Measurements from ENCODE around the gene PCK1. TPM values are rescaled to one million over a fixed set of nuclear protein-coding genes. Genes with fewer than 3 reads are reported as not detected.
"Not testable (repeated sequence)": the region's sequence is repeated elsewhere in the genome, so short reads cannot be mapped to it uniquely, and the experiment has no call there.

PCK1 gene
- 0.13 TPM for total RNA-seq
- 1 to 10 TPM in 1 of 8 donors, under 1 TPM in 6, not detected in 1; 0.05 to 1.5 (median 0.20) TPM for polyA plus RNA-seq (ENCODE audit: insufficient read depth in 1 of 8, insufficient read length in 8 of 8, low replicate concordance in 1 of 8)
- long read RNA-seq, donor 1, result 0 reads
- long read RNA-seq, donor 2, result 0 reads
- long read RNA-seq, donor 3, result 0 reads
- long read RNA-seq, donor 4, result 0 reads
- long read RNA-seq, donor 5, result 0 reads
- long read RNA-seq, donor 6, result 0 reads
- long read RNA-seq, donor 7, result 0 reads
- long read RNA-seq, donor 8, result 0 reads
- long read RNA-seq, donor 9, result 0 reads
- long read RNA-seq, donor 10, result 0 reads
- long read RNA-seq, donor 11, result 0 reads

DNA sequence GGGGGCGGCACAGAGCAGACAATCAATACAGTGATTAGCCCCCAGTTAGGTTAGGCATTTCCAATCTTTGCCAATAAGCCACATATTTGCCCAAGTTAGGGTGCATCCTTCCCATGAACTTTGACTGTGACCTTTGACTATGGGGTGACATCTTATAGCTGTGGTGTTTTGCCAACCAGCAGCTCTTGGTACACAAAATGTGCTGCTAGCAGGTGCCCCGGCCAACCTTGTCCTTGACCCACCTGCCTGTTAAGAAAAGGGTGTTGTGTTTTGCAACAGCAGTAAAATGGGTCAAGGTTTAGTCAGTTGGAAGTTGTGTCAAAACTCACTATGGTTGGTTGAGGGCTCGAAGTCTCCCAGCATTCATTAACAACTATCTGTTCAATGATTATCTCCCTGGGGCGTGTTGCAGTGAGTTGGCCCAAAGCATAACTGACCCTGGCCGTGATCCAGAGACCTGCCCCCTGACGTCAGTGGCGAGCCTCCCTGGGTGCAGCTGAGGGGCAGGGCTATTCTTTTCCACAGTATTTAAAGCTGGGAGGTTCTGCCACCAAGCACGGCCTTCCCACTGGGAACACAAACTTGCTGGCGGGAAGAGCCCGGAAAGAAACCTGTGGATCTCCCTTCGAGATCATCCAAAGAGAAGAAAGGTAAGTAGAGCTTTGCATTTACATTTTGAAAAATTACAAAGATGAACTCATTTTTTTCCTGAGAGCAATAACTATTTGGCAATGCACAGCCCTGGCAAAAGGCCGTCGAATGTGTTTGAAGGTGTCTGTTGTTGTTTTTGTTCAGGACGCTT is at the start of gene PCK1:
Gene PCK1 (plus strand): TSS at position 557 of the 802 bp plus-strand sequence. CDS start 302 bp downstream, outside the sequence.
- DNase-seq, result peak; percentile 52

DNA sequence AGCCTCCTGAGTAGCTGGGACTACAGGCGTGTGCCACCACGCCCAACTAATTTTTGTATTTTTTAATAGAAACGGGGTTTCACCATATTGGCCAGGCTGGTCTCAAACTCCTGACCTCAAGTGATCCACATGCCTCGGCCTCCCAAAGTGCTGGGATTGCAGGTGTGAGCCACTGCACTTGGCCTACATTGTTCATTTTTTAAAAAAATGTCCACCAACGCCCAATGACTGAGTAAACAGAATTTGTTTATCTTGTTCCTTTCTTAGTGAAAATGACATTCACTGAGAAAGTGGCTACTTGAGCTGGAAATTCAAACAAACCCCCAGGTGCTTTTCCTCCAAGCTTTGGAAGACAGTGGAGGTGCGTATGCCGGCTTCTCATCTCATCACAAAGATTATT is 49.2 kb upstream of the PCK1 start:
- not testable (repeated sequence) for H3K27me3 ChIP-seq (ENCODE audit: control insufficient read depth, insufficient read depth, low read length); H3K4me1 ChIP-seq (ENCODE audit: control insufficient read depth, insufficient read depth, low read length); H3K9me3 ChIP-seq (replicated peaks; ENCODE audit: control insufficient read depth, low read depth, low read length); DNase-seq; H3K27ac ChIP-seq (ENCODE audit: low read length); H3K4me3 ChIP-seq (ENCODE audit: low read length); H3K36me3 ChIP-seq (ENCODE audit: control insufficient read depth, insufficient read depth, low read length)
- WGBS (ENCODE audit: insufficient coverage), result 60% methylated on average over 1 of the region's 7 CpGs

More for the DNA sequence above, at the start of gene PCK1:
- no peak within 1 kb of the TSS for H3K4me3 ChIP-seq (ENCODE audit: low read length)
- H3K4me1 ChIP-seq (ENCODE audit: control insufficient read depth, insufficient read depth, low read length), result peaks cover 7% of the 10 kb centered on the region
- 43% methylated on average over 6 of the region's 14 CpGs for WGBS (ENCODE audit: insufficient coverage)
- H3K9me3 ChIP-seq (replicated peaks; ENCODE audit: control insufficient read depth, low read depth, low read length), result no peaks in the 10 kb centered on the region
- no peaks in the 10 kb centered on the region for H3K36me3 ChIP-seq (ENCODE audit: control insufficient read depth, insufficient read depth, low read length)
- H3K27ac ChIP-seq (ENCODE audit: low read length), result no peak within 1 kb of the TSS
- peaks cover 30% of the 10 kb centered on the region for H3K27me3 ChIP-seq (ENCODE audit: control insufficient read depth, insufficient read depth, low read length)

DNA sequence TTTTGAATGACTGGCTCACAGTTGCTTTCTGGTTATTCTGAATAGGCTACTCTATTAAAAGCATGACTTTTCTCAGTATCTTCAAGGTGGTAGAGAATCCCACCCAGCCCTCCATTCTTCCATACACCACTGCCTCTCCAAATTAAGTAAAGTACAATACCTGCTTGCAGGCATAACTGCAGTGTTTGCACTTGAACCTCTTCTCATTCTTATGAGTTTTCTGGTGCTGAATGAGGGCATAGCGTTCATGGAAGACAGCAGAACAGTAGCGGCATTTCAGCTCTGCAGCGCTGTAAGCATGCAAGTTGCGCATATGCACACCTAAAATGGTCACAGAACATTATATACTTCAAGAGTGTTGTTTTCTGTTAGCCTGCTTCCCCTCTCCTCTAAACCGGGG is 48.5 kb upstream of the PCK1 start:
- WGBS (ENCODE audit: insufficient coverage), result 60% methylated on average over 2 of the region's 5 CpGs
- DNase-seq, result no peak
- peaks cover 2% of the 10 kb centered on the region for H3K27me3 ChIP-seq (ENCODE audit: control insufficient read depth, insufficient read depth, low read length)

DNA sequence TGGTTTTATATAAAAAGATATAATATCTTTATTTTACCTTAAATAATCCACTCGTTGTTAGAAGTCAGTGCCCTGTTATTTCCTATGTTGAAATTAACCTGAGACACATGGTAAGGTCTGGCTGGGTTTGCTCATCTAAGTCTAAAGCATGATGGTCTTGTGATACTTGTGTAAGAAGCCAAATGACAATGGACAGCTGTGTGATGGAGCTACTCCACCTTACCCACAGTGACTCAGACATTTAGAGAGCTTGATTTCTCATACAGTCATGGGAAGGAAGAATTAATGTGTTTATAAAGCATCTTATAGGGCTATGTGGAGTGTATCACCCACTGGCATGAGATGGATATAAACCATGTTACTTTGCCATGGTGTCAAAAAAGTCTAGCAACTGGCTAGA is 47.7 kb upstream of the PCK1 start:
- WGBS (ENCODE audit: insufficient coverage), result no CpG with 5 or more reads among the region's 1 CpG
- H3K27ac ChIP-seq (ENCODE audit: low read length), result no peak overlapping the region
- no peak overlapping the region for H3K4me3 ChIP-seq (ENCODE audit: low read length)
- H3K9me3 ChIP-seq (replicated peaks; ENCODE audit: control insufficient read depth, low read depth, low read length), result no peaks in the 10 kb centered on the region
- DNase-seq, result no peak
- H3K36me3 ChIP-seq (ENCODE audit: control insufficient read depth, insufficient read depth, low read length), result no peaks in the 10 kb centered on the region
- H3K27me3 ChIP-seq (ENCODE audit: control insufficient read depth, insufficient read depth, low read length), result no peaks in the 10 kb centered on the region
- H3K4me1 ChIP-seq (ENCODE audit: control insufficient read depth, insufficient read depth, low read length), result peaks cover 2% of the 10 kb centered on the region

More for the DNA sequence above, 48.5 kb upstream of the PCK1 start:
- H3K9me3 ChIP-seq (replicated peaks; ENCODE audit: control insufficient read depth, low read depth, low read length), result no peaks in the 10 kb centered on the region
- H3K27ac ChIP-seq (ENCODE audit: low read length), result no peak overlapping the region
- H3K4me1 ChIP-seq (ENCODE audit: control insufficient read depth, insufficient read depth, low read length), result peaks cover 1% of the 10 kb centered on the region
- no peaks in the 10 kb centered on the region for H3K36me3 ChIP-seq (ENCODE audit: control insufficient read depth, insufficient read depth, low read length)
- no peak overlapping the region for H3K4me3 ChIP-seq (ENCODE audit: low read length)

DNA sequence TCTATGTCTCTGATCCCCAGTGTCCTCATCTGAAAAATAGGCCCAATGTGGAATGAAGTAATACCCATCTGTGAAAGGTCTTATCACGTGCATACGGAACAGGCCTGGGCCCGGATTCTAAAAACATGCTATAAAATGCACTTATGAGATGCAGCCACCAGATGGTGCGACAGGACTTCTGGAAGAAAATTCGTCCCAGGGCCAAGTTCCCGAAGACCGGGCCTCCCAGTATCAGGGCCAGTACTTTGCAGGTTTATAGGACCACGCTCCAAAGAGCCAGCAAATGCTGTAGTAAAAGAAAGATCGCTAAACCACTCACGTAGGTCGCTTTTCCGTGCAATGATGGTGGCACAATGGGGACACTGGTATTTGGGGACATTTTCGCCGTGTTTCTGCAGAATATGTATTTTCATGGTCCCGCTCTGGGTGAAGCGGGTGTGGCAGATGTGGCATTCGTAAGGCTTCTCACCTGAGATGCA is 46.6 kb upstream of the PCK1 start:
- H3K9me3 ChIP-seq (replicated peaks; ENCODE audit: control insufficient read depth, low read depth, low read length), result no peaks in the 10 kb centered on the region
- peaks cover 2% of the 10 kb centered on the region for H3K4me1 ChIP-seq (ENCODE audit: control insufficient read depth, insufficient read depth, low read length)
- H3K36me3 ChIP-seq (ENCODE audit: control insufficient read depth, insufficient read depth, low read length), result no peaks in the 10 kb centered on the region
- no peaks in the 10 kb centered on the region for H3K27me3 ChIP-seq (ENCODE audit: control insufficient read depth, insufficient read depth, low read length)
- WGBS (ENCODE audit: insufficient coverage), result 36% methylated on average over 16 of the region's 17 CpGs
- H3K4me3 ChIP-seq (ENCODE audit: low read length), result no peak overlapping the region
- no peak overlapping the region for H3K27ac ChIP-seq (ENCODE audit: low read length)
- peak; percentile 82 for DNase-seq

DNA sequence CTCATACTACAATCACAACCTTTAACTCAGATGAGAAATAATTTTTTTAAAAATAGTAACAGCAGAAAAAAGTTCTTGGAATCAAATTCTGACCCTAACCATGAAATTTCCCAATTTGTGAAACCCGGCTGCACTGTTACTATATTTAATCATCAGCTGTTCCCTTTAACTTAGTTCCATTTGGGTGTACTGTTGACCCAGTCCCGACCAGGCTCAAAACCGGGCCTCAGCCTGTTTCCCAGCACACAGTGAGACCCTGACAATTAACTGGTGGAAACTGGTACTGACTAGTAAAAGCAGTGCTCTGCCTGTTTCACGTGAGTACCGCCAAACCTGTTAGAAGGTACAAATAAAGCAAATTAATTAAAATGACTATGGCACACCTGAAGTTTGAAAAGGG is 43.0 kb upstream of the PCK1 start:
- Histone ChIP-seq H3K4me3 (ENCODE audit: low read length) (no peak overlapping the region), H3K27ac (ENCODE audit: low read length) (no peak overlapping the region), H3K9me3 (replicated peaks; ENCODE audit: control insufficient read depth, low read depth, low read length) (no peaks in the 10 kb centered on the region), H3K4me1 (ENCODE audit: control insufficient read depth, insufficient read depth, low read length) (peaks cover 2% of the 10 kb centered on the region), H3K36me3 (ENCODE audit: control insufficient read depth, insufficient read depth, low read length) (no peaks in the 10 kb centered on the region), H3K27me3 (ENCODE audit: control insufficient read depth, insufficient read depth, low read length) (no peaks in the 10 kb centered on the region)
- WGBS (ENCODE audit: insufficient coverage), result 63% methylated on average over 2 of the region's 5 CpGs
- no peak for DNase-seq

DNA sequence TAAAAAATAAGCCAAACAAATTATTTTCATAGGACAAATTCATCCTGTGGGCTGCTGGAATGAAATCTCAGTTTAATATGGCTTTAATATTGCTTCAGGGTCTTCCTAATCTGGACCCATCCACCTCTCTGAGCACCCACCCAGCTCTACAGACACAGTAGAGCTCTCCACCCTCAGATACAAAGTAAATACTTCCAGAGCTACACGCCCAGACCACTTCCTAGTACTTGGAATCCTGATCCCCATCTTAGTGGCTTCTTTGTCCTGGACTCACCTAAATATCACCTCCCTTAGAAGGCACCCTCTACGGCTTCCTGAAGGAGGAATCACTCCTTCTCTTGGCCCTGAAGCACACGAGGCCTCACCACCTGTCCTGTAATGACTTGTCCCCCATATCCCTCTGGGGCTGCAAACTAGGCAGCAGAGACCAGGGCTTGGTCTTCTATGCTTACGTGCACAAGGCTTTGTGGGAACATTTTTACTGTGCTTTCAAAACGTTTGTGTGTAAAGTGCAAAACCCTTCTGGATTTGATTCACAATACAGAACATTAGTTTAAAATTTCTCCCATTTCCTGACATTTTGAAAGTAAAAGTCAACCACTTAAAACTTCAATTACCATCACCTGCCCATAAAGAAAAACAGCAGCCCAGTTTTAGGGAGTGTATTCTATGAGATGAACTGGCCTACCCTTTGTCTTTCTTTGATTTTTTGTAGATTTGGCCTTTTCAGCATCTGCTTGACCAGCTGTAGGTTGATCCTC is 38.4 kb upstream of the PCK1 start:
- WGBS (ENCODE audit: insufficient coverage), result 60% methylated on average over 3 of the region's 5 CpGs
- no peaks in the 10 kb centered on the region for H3K27me3 ChIP-seq (ENCODE audit: control insufficient read depth, insufficient read depth, low read length)
- no peak overlapping the region for H3K4me3 ChIP-seq (ENCODE audit: low read length)

DNA sequence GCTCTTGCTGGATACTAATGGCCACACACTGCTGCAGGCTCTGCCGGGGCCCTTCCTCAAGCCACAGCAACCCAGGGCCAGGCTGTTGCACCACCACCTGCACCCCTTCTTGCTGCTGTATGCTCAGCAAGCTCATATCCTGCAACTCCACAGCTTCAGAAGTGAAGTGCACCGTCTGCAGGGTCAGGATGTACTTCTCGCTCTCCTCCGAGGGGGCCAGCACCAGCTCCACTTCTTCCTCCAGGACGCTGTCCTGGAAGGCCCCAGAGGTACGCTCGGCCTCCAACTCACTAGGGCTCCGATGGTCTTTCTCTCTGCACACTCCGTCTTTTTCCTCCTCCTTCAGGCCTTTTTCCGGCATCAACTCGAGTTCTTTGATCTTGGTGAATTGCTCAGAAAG is 37.1 kb upstream of the PCK1 start:
- H3K36me3 ChIP-seq (ENCODE audit: control insufficient read depth, insufficient read depth, low read length), result no peaks in the 10 kb centered on the region
- H3K27me3 ChIP-seq (ENCODE audit: control insufficient read depth, insufficient read depth, low read length), result no peaks in the 10 kb centered on the region
- no peaks in the 10 kb centered on the region for H3K9me3 ChIP-seq (replicated peaks; ENCODE audit: control insufficient read depth, low read depth, low read length)
- no peak overlapping the region for H3K27ac ChIP-seq (ENCODE audit: low read length)
- H3K4me1 ChIP-seq (ENCODE audit: control insufficient read depth, insufficient read depth, low read length), result no peaks in the 10 kb centered on the region
- 49% methylated on average over 3 of the region's 11 CpGs for WGBS (ENCODE audit: insufficient coverage)
- no peak for DNase-seq
- no peak overlapping the region for H3K4me3 ChIP-seq (ENCODE audit: low read length)

More for the DNA sequence above, 38.4 kb upstream of the PCK1 start:
- peaks cover under 1% of the 10 kb centered on the region for H3K4me1 ChIP-seq (ENCODE audit: control insufficient read depth, insufficient read depth, low read length)
- no peak for DNase-seq
- no peaks in the 10 kb centered on the region for H3K9me3 ChIP-seq (replicated peaks; ENCODE audit: control insufficient read depth, low read depth, low read length)
- no peak overlapping the region for H3K27ac ChIP-seq (ENCODE audit: low read length)
- no peaks in the 10 kb centered on the region for H3K36me3 ChIP-seq (ENCODE audit: control insufficient read depth, insufficient read depth, low read length)

DNA sequence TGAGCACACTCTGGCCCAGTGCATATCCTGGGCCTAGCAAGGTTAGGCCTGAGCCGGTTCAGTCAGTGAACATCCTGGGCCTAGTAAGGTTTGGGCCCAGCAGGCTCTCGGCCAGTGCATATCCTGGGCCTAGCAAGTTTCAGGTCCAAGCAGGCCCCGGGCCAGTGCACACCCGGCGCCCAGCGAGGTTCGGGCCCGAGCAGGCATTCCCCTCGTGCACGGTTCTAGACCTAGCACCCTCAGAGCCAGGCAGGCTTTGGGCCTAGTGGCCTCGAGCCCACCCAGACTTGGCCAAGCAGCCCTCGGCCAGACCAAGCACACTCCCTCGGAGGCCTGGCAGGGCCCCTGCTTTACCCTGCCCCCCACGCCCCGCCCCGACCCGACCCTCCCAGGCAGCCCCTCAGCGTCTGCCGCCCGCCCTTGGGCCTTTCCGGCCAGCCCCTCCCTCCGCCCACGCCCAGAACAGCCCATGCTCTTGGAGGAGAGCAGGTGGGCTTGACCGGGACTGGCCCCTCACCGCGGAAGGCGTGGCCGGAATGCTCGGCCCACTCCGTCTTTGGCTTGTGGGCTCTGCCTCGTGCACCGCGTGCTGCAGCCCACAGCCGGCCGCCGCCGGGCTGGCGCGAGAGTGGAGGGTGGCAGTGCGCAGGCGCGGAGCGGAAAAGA is 36.3 kb upstream of the PCK1 start, which contains the start of gene CTCFL:
Gene CTCFL (minus strand): TSS at position 630 of the 666 bp plus-strand sequence. CDS start 935 bp downstream, outside the sequence.
- WGBS (ENCODE audit: insufficient coverage), result 87% methylated on average over 39 of the region's 43 CpGs
- H3K9me3 ChIP-seq (replicated peaks; ENCODE audit: control insufficient read depth, low read depth, low read length), result no peaks in the 10 kb centered on the region

More for the DNA sequence above, 36.3 kb upstream of the PCK1 start, which contains the start of gene CTCFL:
- Histone ChIP-seq H3K36me3 (ENCODE audit: control insufficient read depth, insufficient read depth, low read length) (no peaks in the 10 kb centered on the region), H3K4me3 (ENCODE audit: low read length) (no peak within 1 kb of the TSS), H3K27me3 (ENCODE audit: control insufficient read depth, insufficient read depth, low read length) (peaks cover 2% of the 10 kb centered on the region), H3K4me1 (ENCODE audit: control insufficient read depth, insufficient read depth, low read length) (no peaks in the 10 kb centered on the region), H3K27ac (ENCODE audit: low read length) (no peak within 1 kb of the TSS)
- no peak for DNase-seq

All from muscle of leg (tissue), 16 donors.